HepG2 (cell line): ENCODE data around the gene KCNE5. TPM values are rescaled to one million over a fixed set of nuclear protein-coding genes. Genes with fewer than 3 reads are reported as not detected.

ENCODE experiments used
- ADNP ChIP-seq: sonication (generic); formaldehyde crosslinking; IDR thresholded peaks from 2 replicates; pipeline ENCODE4 v1.4.0; 2020; ENCODE audit warnings: missing genetic modification reagents
- GABPA ChIP-seq, 2 experiments: IDR thresholded peaks; 2 replicates each; pipeline ENCODE4 v1.6.1; 2011 to 2016; ENCODE audit warnings: low read depth in 2 of 2, low read length in 1 of 2, missing biosample characterization in 1 of 2, missing genetic modification characterization in 1 of 2
- GZF1 ChIP-seq: sonication (generic); formaldehyde crosslinking; IDR thresholded peaks from 2 replicates; pipeline ENCODE4 v1.5.1; 2020; ENCODE audit warnings: mild to moderate bottlenecking, missing genetic modification reagents
- HNRNPLL ChIP-seq: fragments of 200-400 bp; formaldehyde crosslinking; IDR thresholded peaks from 2 replicates; pipeline ENCODE4 v1.6.1; 2017; ENCODE audit warnings: mild to moderate bottlenecking, low read depth, low read length; ENCODE audit not compliant: poor library complexity, severe bottlenecking
- MED1 ChIP-seq: sonication (generic); formaldehyde crosslinking; IDR thresholded peaks from 2 replicates; pipeline ENCODE4 v1.4.0; 2020; ENCODE audit warnings: missing genetic modification reagents
- POGZ ChIP-seq: sonication (generic); formaldehyde crosslinking; IDR thresholded peaks from 2 replicates; pipeline ENCODE4 v1.4.0; 2020; ENCODE audit warnings: mild to moderate bottlenecking, missing genetic modification reagents
- TP53 ChIP-seq: sonication (generic); formaldehyde crosslinking; conservative IDR thresholded peaks from 2 replicates; pipeline ENCODE4 v1.4.0; 2020; ENCODE audit warnings: missing genetic modification reagents
- ZBTB20 ChIP-seq: sonication (generic); formaldehyde crosslinking; IDR thresholded peaks from 2 replicates; pipeline ENCODE4 v1.8.1; 2023; ENCODE audit warnings: missing genetic modification reagents, low read depth, mild to moderate bottlenecking, borderline replicate concordance
- ZNF747 ChIP-seq: sonication (generic); formaldehyde crosslinking; IDR thresholded peaks from 2 replicates; pipeline ENCODE4 v1.8.1; 2023; ENCODE audit warnings: missing genetic modification reagents, mild to moderate bottlenecking, borderline replicate concordance
- polyA plus RNA-seq, 8 experiments: library from polyadenylated mRNA; depleted of rRNA in 3 of 8; stranded (reverse) in 7 of 8; unstranded in 1 of 8; fragments of >200 nt; fragmentation: Illumina TruSeq in 4 of 8; extraction: Trizol in 4 of 8; gene quantifications; 2 replicates each; pipeline versions ENCODE4 v1.2.1 to v1.2.3, GENCODE V29; 2011 to 2016; ENCODE audit warnings: low read depth in 4 of 8, missing spikeins in 1 of 8, mixed read lengths in 1 of 8; ENCODE audit not compliant: insufficient read depth in 1 of 8
- total RNA-seq, 5 experiments: library from RNA; depleted of rRNA; stranded (reverse); fragments of >200 nt; fragmentation: Illumina TruSeq; extraction: Trizol; gene quantifications; 2 replicates each; pipeline ENCODE4 v1.2.3, GENCODE V29; 2016; ENCODE audit warnings: low read depth in 1 of 5
- TF ChIP-seq, protein P1 (sequence below): sonication (generic); formaldehyde crosslinking; IDR thresholded peaks from 2 replicates; pipeline ENCODE4 v1.5.1; 2020; ENCODE audit warnings: mild to moderate bottlenecking, missing genetic modification reagents, moderate library complexity
- TF ChIP-seq, protein P2 (sequence below): sonication (generic); formaldehyde crosslinking; IDR thresholded peaks from 2 replicates; pipeline ENCODE4 v1.4.0; 2020; ENCODE audit warnings: missing genetic modification reagents, low read depth, mild to moderate bottlenecking, borderline replicate concordance

The KCNE5 gene
- total and polyA plus RNA-seq, 2 of the 13 experiments (the other 11 are each of a cell fraction or from before 2014, with no cell fraction given): 0.33 to 1.4 TPM

DNA sequence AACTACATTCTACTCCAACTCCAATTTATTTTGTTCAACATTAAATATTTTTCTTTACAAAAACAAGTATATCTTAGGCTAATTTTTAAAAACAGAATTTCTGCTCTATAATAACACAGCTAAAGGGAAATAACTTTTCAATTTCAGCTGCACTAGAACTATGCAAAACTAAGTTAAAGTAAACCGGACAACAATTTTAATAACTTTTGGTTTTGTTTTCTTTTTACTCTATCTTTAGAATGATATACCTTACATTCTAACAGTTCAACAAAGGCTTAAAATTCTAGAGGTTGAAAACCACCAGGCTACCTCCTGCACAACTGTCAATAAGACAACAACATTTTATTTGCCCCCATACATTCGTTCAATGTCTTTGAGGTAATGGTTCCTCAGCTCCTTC is 18.7 kb upstream of the KCNE5 start (continued):
- TF ChIP-seq HNRNPLL: no peak
- TF ChIP-seq MED1 (CRISPR knock-in tag): no peak
- no peak for TF ChIP-seq ADNP
- no peak for TF ChIP-seq TP53 (CRISPR knock-in tag)
- TF ChIP-seq GABPA (IDR thresholded peaks at IDR 0.05; ENCODE audit: low read depth, low read length): no peak
- TF ChIP-seq GABPA (CRISPR knock-in tag; IDR thresholded peaks at IDR 0.05; ENCODE audit: low read depth): no peak
- no peak for TF ChIP-seq ZBTB20
- TF ChIP-seq GZF1 (CRISPR knock-in tag): no peak
- TF ChIP-seq, protein P1, sequence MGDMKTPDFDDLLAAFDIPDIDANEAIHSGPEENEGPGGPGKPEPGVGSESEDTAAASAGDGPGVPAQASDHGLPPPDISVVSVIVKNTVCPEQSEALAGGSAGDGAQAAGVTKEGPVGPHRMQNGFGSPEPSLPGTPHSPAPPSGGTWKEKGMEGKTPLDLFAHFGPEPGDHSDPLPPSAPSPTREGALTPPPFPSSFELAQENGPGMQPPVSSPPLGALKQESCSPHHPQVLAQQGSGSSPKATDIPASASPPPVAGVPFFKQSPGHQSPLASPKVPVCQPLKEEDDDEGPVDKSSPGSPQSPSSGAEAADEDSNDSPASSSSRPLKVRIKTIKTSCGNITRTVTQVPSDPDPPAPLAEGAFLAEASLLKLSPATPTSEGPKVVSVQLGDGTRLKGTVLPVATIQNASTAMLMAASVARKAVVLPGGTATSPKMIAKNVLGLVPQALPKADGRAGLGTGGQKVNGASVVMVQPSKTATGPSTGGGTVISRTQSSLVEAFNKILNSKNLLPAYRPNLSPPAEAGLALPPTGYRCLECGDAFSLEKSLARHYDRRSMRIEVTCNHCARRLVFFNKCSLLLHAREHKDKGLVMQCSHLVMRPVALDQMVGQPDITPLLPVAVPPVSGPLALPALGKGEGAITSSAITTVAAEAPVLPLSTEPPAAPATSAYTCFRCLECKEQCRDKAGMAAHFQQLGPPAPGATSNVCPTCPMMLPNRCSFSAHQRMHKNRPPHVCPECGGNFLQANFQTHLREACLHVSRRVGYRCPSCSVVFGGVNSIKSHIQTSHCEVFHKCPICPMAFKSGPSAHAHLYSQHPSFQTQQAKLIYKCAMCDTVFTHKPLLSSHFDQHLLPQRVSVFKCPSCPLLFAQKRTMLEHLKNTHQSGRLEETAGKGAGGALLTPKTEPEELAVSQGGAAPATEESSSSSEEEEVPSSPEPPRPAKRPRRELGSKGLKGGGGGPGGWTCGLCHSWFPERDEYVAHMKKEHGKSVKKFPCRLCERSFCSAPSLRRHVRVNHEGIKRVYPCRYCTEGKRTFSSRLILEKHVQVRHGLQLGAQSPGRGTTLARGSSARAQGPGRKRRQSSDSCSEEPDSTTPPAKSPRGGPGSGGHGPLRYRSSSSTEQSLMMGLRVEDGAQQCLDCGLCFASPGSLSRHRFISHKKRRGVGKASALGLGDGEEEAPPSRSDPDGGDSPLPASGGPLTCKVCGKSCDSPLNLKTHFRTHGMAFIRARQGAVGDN (CRISPR knock-in tag): no peak
- TF ChIP-seq, protein P2, sequence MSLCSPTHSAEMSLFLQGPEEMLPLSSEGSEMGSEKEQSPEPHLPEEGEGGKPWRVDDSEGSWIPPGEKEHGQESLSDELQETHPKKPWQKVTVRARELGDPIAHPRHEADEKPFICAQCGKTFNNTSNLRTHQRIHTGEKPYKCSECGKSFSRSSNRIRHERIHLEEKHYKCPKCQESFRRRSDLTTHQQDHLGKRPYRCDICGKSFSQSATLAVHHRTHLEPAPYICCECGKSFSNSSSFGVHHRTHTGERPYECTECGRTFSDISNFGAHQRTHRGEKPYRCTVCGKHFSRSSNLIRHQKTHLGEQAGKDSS (CRISPR knock-in tag): no peak
- TF ChIP-seq POGZ (CRISPR knock-in tag): no peak
- no peak for TF ChIP-seq ZNF747 (CRISPR knock-in tag)
